GM18868 (cell line): ENCODE results near the gene LRIT3.
"Not testable (repeated sequence)": the region's sequence is repeated elsewhere in the genome, so short reads cannot be mapped to it uniquely, and the experiment has no call there.

ENCODE experiments used
- ATAC-seq: cut with Tn5 transposase; IDR thresholded peaks from one replicate; pipeline ENCODE4 v1.9.1; 2021; ENCODE audit warnings: mild to moderate bottlenecking, moderate library complexity; ENCODE audit not compliant: unreplicated experiment

LRIT3 gene

GRCh38 chr4:109846395-109847098 is 1.4 kb upstream of the LRIT3 start:
- no peak for ATAC-seq

GRCh38 chr4:109848501-109848900 is 594 bp downstream of the LRIT3 start:
- ATAC-seq, result no peak

GRCh38 chr4:109850601-109851000 is 2.7 kb downstream of the LRIT3 start:
- no peak for ATAC-seq

- ATAC-seq, result not testable (repeated sequence)
Measured at GRCh38 chr4:109859426-109860300, 11.8 kb downstream of the LRIT3 start.

- ATAC-seq, result no peak
Measured at GRCh38 chr4:109861271-109861670, 13.4 kb downstream of the LRIT3 start.

- ATAC-seq, result no peak
Measured at GRCh38 chr4:109861916-109862511, 14.1 kb downstream of the LRIT3 start.

- ATAC-seq, result no peak
Measured at GRCh38 chr4:109864134-109864533, 16.2 kb downstream of the LRIT3 start.

GRCh38 chr4:109870061-109870460 is 22.2 kb downstream of the LRIT3 start:
- ATAC-seq, result no peak

- ATAC-seq, result no peak
Measured at GRCh38 chr4:109872065-109872464, 24.2 kb downstream of the LRIT3 start.

GRCh38 chr4:109872950-109873656 is 25.2 kb downstream of the LRIT3 start:
- ATAC-seq, result no peak

- no peak for ATAC-seq
Measured at GRCh38 chr4:109873791-109874514, 26.0 kb downstream of the LRIT3 start.

- no peak for ATAC-seq
Measured at GRCh38 chr4:109875106-109875505, 27.2 kb downstream of the LRIT3 start.

- ATAC-seq, result not testable (repeated sequence)
Measured at GRCh38 chr4:109875553-109875952, 27.6 kb downstream of the LRIT3 start.

GRCh38 chr4:109876634-109877265 is 28.8 kb downstream of the LRIT3 start:
- ATAC-seq, result no peak

- peak; percentile 95 for ATAC-seq
Measured at GRCh38 chr4:109877400-109877799, 29.5 kb downstream of the LRIT3 start.

GRCh38 chr4:109878355-109878754 is 30.4 kb downstream of the LRIT3 start:
- ATAC-seq, result no peak

GRCh38 chr4:109879081-109879480 is 31.2 kb downstream of the LRIT3 start:
- no peak for ATAC-seq

GRCh38 chr4:109879636-109880314 is 31.9 kb downstream of the LRIT3 start:
- ATAC-seq, result no peak

- ATAC-seq, result no peak
Measured at GRCh38 chr4:109886303-109886702, 38.4 kb downstream of the LRIT3 start.
